NCI-H526 treated with DMSO at 0.1 percent for 48 hours (cell line): ENCODE measurements around the gene CEP55.

Experiments
- DNase-seq: peaks from one replicate; lab custom pipeline; 2025; lab: John Stamatoyannopoulos, UW

CEP55 gene

GRCh38 chr10:93469454-93469853 is 27.0 kb upstream of the CEP55 start:
- no peak for DNase-seq

GRCh38 chr10:93471110-93471651 is 25.2 kb upstream of the CEP55 start:
- DNase-seq: no peak

GRCh38 chr10:93473161-93473560 is 23.3 kb upstream of the CEP55 start:
- no peak for DNase-seq

GRCh38 chr10:93473804-93474472 is 22.5 kb upstream of the CEP55 start:
- DNase-seq: no peak

- DNase-seq: no peak
Observed at GRCh38 chr10:93475227-93475626, 21.2 kb upstream of the CEP55 start.

GRCh38 chr10:93475871-93476270 is 20.5 kb upstream of the CEP55 start:
- DNase-seq: no peak

- DNase-seq: no peak
Observed at GRCh38 chr10:93476756-93477155, 19.7 kb upstream of the CEP55 start.

GRCh38 chr10:93478873-93479272 is 17.5 kb upstream of the CEP55 start:
- no peak for DNase-seq

GRCh38 chr10:93481637-93482144 is 14.7 kb upstream of the CEP55 start:
- no peak for DNase-seq

GRCh38 chr10:93482145-93482834 is 14.1 kb upstream of the CEP55 start, which contains the start of gene MYOF:
MYOF (minus strand) TSS chr10:93482334; CDS start chr10:93482194, 140 bp downstream.
- DNase-seq: peak; percentile 11

- DNase-seq: no peak
Observed at GRCh38 chr10:93485690-93486089, 10.7 kb upstream of the CEP55 start.

GRCh38 chr10:93488956-93489528 is 7.4 kb upstream of the CEP55 start:
- no peak for DNase-seq

- no peak for DNase-seq
Observed at GRCh38 chr10:93491602-93492121, 4.8 kb upstream of the CEP55 start.

- no peak for DNase-seq
Observed at GRCh38 chr10:93493162-93493561, 3.2 kb upstream of the CEP55 start.

GRCh38 chr10:93494494-93494893 is 1.9 kb upstream of the CEP55 start:
- no peak for DNase-seq

GRCh38 chr10:93495654-93496321 is 624 bp upstream of the CEP55 start:
- no peak for DNase-seq

GRCh38 chr10:93498166-93498565 is 1.8 kb downstream of the CEP55 start:
- no peak for DNase-seq

- DNase-seq: no peak
Observed at GRCh38 chr10:93501650-93502049, 5.2 kb downstream of the CEP55 start.

- DNase-seq: no peak
Observed at GRCh38 chr10:93503075-93503474, 6.7 kb downstream of the CEP55 start.

- DNase-seq: no peak
Observed at GRCh38 chr10:93505075-93505474, 8.7 kb downstream of the CEP55 start.

GRCh38 chr10:93509816-93510215 is 13.4 kb downstream of the CEP55 start:
- DNase-seq: no peak

- no peak for DNase-seq
Observed at GRCh38 chr10:93512565-93512964, 16.2 kb downstream of the CEP55 start.
